ENCODE results near the gene ZNF3.

ZNF3 gene

GRCh38 chr7:100027197-100027596 is 54.3 kb downstream of the ZNF3 start:
- no peak for DNase-seq (ENCODE audit: low spot score)
- no peak for TF ChIP-seq CTCF (IDR thresholded peaks at IDR 0.05; ENCODE audit: extremely low read depth, insufficient read depth, missing control alignments)
- in situ Hi-C loops (cut with MboI; ENCODE audit: low pct_unique_long_range_greater_than_20kb, low sequenced_read_pairs, unreplicated experiment): no loop called here

DNA sequence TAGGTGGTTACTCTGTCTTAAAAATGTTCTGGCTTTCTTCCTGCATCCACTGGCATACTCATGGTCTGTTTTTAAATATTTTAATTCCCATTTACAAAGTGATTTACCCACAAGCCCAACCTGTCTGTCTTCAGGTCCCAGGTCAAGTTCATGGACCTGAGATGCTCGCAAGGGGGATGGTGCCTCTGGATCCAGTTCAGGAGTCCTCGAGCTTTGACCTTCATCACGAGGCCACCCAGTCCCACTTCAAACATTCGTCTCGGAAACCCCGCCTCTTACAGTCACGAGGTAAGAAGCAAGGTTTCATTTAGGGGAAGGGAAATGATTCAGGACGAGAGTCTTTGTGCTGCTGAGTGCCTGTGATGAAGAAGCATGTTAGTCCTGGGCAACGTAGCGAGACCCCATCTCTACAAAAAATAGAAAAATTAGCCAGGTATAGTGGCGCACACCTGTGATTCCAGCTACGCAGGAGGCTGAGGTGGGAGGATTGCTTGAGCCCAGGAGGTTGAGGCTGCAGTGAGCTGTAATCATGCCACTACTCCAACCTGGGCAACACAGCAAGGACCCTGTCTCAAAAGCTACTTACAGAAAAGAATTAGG is 57.4 kb downstream of the ZNF3 start:
- in situ Hi-C loops (cut with MboI; ENCODE audit: low pct_unique_long_range_greater_than_20kb, low sequenced_read_pairs, unreplicated experiment): no loop called here
- no peak for DNase-seq (ENCODE audit: low spot score)
- no peak for TF ChIP-seq CTCF (IDR thresholded peaks at IDR 0.05; ENCODE audit: extremely low read depth, insufficient read depth, missing control alignments)

GRCh38 chr7:100023526-100023925 is 58.0 kb downstream of the ZNF3 start:
- DNase-seq (ENCODE audit: low spot score): no peak
- no peak for TF ChIP-seq CTCF (IDR thresholded peaks at IDR 0.05; ENCODE audit: extremely low read depth, insufficient read depth, missing control alignments)
- in situ Hi-C loops (cut with MboI; ENCODE audit: low pct_unique_long_range_greater_than_20kb, low sequenced_read_pairs, unreplicated experiment): no loop called here

DNA sequence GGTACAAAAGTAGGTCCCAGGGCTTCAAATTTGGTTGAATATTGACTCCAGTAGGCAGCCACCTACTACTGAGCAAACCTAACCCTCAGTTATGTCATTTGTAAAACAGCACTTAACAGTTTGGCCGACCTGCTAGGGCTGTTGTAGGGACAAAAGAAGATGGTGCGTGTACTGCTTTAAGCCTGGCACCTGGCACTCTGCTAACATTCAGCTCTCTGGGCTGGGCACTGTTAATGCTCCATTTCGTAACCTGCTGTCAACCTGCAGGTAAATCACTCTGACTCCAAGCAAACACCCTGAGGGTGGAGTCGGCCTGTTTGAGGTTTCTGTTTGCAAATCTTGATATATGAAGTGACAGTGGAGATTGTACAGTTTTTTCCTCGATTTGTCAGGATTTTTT is 58.9 kb downstream of the ZNF3 start:
- no peak for DNase-seq (ENCODE audit: low spot score)
- no peak for TF ChIP-seq CTCF (IDR thresholded peaks at IDR 0.05; ENCODE audit: extremely low read depth, insufficient read depth, missing control alignments)
- in situ Hi-C loops (cut with MboI; ENCODE audit: low pct_unique_long_range_greater_than_20kb, low sequenced_read_pairs, unreplicated experiment): no loop called here

DNA sequence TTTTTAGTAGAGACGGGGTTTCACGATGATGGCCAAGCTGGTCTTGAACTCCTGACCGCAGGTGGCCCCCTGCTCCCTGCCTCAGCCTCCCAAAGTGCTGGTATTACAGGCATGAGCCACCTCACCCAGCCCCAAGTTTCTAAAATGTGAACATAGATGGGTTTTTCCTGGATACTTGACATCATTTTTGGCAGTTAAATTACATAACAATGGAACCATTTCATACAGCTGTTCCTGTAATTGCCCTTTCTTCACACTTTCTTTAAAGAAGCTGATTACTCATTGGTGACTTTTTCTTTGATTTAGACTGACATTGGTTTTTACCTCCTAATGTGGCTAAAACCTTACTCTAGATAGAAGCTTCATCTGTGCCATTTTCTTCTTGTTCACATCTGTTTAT is 60.2 kb downstream of the ZNF3 start:
- DNase-seq (ENCODE audit: low spot score): no peak
- in situ Hi-C loops (cut with MboI; ENCODE audit: low pct_unique_long_range_greater_than_20kb, low sequenced_read_pairs, unreplicated experiment): no loop called here
- TF ChIP-seq CTCF (IDR thresholded peaks at IDR 0.05; ENCODE audit: extremely low read depth, insufficient read depth, missing control alignments): no peak

Measured in GM13977 (cell line).